Suprapubic skin (tissue), 4 donors: ENCODE measurements around the gene ADGRF1.

Experiments
- POLR2A ChIP-seq, 2 donors: fragments of 450-650 bp; IDR thresholded peaks; one replicate each; pipeline ENCODE4 v1.6.1; 2017; ENCODE audit warnings: antibody characterized with exemption in 2 of 2, mild to moderate bottlenecking in 2 of 2, moderate library complexity in 2 of 2
- POLR2AphosphoS5 ChIP-seq, 3 donors: sonication (generic); formaldehyde crosslinking; IDR thresholded peaks; one replicate each; pipeline ENCODE4 v1.6.1; 2017; ENCODE audit warnings: antibody characterized with exemption in 3 of 3
- TF ChIP-seq, protein P1 (sequence below), 2 donors: fragments of 200-600 bp in 1 of 2; fragments of 450-650 bp in 1 of 2; sonication (generic) in 1 of 2; IDR thresholded peaks; one replicate each; pipeline ENCODE4 v1.5.1; 2016 to 2019; ENCODE audit warnings: antibody characterized with exemption in 2 of 2, mild to moderate bottlenecking in 1 of 2, moderate library complexity in 1 of 2

DNA sequence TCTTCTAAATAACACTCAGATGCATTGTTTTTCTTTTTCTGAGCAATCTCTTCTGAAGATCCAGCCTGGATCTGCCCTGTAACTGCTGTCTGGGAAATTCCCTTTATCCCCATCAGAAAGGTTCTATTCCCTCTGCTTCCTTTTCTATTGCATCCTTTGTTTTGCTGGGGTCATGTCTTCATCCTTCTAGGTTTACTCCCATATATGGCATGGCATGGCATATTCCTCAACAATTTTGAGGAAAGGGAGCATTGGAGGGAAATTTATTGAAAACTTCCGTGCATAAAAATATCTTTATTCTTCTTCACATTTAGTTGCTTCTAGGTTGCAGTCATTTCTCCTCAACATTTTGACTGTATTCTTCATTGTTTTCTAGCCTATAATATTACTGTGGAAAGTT, 47.2 kb downstream of the ADGRF1 start:
- TF ChIP-seq, protein P1, sequence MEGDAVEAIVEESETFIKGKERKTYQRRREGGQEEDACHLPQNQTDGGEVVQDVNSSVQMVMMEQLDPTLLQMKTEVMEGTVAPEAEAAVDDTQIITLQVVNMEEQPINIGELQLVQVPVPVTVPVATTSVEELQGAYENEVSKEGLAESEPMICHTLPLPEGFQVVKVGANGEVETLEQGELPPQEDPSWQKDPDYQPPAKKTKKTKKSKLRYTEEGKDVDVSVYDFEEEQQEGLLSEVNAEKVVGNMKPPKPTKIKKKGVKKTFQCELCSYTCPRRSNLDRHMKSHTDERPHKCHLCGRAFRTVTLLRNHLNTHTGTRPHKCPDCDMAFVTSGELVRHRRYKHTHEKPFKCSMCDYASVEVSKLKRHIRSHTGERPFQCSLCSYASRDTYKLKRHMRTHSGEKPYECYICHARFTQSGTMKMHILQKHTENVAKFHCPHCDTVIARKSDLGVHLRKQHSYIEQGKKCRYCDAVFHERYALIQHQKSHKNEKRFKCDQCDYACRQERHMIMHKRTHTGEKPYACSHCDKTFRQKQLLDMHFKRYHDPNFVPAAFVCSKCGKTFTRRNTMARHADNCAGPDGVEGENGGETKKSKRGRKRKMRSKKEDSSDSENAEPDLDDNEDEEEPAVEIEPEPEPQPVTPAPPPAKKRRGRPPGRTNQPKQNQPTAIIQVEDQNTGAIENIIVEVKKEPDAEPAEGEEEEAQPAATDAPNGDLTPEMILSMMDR (IDR thresholded peaks at IDR 0.05) = no peak
- TF ChIP-seq POLR2A (IDR thresholded peaks at IDR 0.05) (no peak), POLR2AphosphoS5 (IDR thresholded peaks at IDR 0.05) (no peak)
